SH-SY5Y (cell line): ENCODE measurements around the gene TMEM236.

Source experiments
- GATA2 ChIP-seq: IDR thresholded peaks from 2 replicates; pipeline ENCODE4 v1.6.1; 2011; ENCODE audit warnings: mild to moderate bottlenecking, low read depth, low read length
- GATA3 ChIP-seq: IDR thresholded peaks from 2 replicates; pipeline ENCODE4 v1.6.1; 2011; ENCODE audit warnings: low read depth, mild to moderate bottlenecking, low read length, moderate library complexity

TMEM236 gene

DNA sequence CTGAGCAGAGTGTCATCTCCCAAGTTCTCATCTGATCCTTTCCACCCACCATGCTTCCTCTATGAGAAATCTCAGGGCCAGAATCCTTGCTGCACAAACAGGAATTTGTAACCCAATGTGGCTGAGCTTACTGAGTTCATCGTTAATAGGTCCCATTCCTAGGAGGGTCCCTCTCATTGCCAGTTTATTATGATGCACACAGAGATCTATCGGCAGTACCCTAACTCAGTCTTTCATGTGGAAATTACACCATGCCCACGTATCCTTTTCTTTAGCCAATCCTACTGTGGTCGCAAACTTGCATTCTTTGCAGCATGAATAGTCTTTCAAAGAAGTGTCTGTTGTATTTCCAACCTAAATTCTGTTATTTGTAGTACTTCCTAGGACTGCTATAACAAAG is 12.1 kb downstream of the TMEM236 start:
- TF ChIP-seq GATA3 (no peak), GATA2 (no peak)

DNA sequence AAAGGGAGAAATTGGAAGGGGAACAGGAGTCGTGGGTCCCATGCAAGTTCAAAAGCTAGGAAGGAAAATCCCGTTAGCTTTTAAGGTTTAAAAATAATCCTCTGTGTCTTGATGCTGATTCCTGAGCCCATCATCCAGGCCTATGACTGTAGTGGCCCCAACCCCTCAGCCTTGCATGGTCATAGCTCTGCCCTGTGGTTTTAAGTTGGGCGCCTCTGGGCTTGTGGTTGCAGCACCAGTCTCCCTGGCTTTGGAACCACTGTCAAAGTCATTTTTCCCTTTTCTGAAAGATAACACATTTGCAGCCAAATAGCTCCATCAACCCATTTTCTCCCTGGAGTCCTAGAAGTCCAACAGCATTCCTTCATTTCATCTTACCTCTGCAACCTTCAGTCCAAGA is 13.6 kb downstream of the TMEM236 start:
- TF ChIP-seq GATA2: no peak

DNA sequence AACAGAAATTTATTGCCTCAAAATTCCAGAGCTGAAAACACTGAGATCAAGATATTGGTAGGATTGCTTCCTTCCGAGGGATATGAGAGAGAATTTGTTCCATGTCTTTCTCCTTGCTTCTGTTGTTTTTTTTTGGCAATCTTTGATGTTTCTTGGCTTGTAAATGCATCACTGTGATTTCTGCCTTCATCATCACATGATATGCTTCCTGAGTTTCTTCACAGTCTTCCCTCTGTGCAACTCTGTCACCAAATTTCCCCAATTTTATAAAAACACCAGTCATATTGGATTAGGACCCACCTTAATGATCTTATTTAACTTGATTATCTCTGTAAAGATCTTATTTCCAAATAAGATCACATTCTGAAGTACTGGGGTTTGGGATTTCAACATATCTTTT is 14.7 kb downstream of the TMEM236 start:
- TF ChIP-seq GATA3 (no peak), GATA2 (no peak)

DNA sequence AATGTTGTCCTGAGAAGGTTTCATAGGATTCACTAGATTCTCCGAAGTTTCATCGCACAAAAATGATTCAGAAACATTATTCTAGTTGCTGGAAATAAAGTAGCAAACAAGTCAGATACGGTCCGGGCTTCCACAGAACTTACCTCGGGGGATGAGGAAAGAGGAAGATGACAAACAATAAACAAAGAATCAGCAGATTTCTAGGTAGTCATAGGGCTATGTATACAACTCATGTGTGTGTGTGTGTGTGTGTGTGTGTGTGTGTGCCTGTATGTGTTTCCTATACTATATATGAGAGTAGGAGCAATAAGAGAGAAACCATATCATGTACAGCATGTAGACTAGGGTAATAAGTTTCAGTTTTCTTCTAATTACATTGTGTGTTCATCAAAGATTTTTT is 16.5 kb downstream of the TMEM236 start:
- no peak for TF ChIP-seq GATA3
- no peak for TF ChIP-seq GATA2

DNA sequence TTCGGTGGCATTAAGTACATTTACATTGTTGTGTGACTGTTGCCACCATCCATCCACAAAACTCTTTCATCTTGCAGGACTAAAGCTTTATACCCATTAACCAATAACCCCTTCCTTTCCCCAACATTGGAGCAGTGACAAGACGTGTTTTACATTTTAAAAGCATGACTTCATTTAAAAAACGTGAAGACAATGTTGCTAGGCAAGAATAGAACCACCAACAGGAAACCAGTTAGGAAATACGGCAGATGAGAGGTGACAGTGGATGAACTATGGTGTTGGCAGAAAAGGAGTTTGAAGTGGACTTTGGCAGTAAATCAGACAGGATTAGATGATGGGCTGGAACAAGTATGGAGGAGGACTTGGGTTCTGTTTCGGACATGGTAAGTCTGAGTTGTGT is 17.0 kb downstream of the TMEM236 start:
- no peak for TF ChIP-seq GATA2
- no peak for TF ChIP-seq GATA3

- TF ChIP-seq GATA2 (no peak), GATA3 (no peak)
These were observed 19.0 kb downstream of the TMEM236 start for GRCh38 chr10:17771017-17771416.

- TF ChIP-seq GATA3: no peak
- no peak for TF ChIP-seq GATA2
These were observed 27.8 kb downstream of the TMEM236 start for GRCh38 chr10:17779784-17780183.

GRCh38 chr10:17780727-17781126 is 28.7 kb downstream of the TMEM236 start:
- TF ChIP-seq GATA3: no peak
- TF ChIP-seq GATA2: no peak

DNA sequence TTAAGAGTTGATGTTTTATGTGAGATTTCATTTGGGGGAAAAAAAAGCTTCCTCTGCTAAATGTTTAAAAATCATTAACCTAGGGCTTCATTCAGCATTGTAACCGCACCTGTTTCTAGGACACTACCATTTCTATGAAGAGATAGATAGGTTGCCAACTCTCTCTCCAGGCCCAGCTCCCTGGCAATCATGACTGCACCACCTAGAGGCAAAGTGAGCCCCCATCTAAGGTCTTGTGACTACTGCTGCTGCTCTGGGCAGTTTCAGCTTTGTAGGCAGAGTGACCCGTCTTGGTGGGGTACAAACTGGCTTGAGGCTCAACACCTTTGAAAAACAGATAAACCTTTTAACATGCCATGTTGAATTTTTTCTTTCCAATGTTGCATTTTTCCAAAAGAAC is 29.9 kb downstream of the TMEM236 start:
- TF ChIP-seq GATA3 (no peak), GATA2 (no peak)

- TF ChIP-seq GATA3: no peak
- no peak for TF ChIP-seq GATA2
These were observed 31.1 kb downstream of the TMEM236 start for GRCh38 chr10:17782921-17783665.

DNA sequence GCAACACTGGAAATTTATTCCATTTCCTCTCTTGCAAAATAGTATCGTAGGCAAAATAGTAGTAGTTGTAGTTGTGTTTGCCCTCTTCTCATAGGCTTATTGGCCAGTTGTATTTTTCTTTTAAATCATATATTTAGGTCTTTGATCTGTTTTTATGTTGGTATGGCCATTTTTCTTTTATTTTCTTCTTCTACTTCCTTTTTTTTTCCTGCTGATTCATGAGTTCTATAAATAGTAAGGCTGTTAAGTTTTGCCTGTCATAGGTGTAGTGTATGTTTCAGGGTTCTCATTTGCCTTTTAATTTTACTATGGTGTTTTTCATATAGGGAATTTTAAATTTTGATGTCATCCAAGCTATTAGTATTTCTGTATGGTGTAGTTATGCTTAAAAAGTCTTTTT is 31.8 kb downstream of the TMEM236 start:
- TF ChIP-seq GATA3 (no peak), GATA2 (no peak)

DNA sequence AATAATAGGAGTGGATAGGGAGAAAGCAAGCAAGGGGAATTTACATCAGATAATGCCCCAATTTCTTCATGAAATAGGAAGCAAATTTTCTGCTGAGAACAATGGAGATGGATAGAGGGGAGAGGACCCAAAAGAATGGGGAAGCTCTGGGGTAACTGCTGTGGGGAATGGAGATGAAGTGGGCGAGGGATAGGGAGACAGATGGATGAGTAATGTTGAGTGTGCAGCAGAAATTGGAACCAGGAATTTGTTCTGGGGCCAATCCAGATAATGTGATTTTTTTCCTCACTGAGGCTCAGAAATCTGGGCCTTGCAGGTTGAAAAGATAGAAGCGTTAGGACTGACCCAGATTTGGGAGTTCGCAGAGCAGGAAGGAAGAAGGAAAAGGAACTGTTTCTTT is 32.7 kb downstream of the TMEM236 start:
- no peak for TF ChIP-seq GATA3
- TF ChIP-seq GATA2: no peak

GRCh38 chr10:17785276-17785930 is 33.4 kb downstream of the TMEM236 start:
- TF ChIP-seq GATA2: no peak
- no peak for TF ChIP-seq GATA3

- TF ChIP-seq GATA2: no peak
- no peak for TF ChIP-seq GATA3
These were observed 35.3 kb downstream of the TMEM236 start for GRCh38 chr10:17787087-17787961.
